Measurements from ENCODE around the gene MDC1. TPM values are rescaled to one million over a fixed set of nuclear protein-coding genes. Genes with fewer than 3 reads are reported as not detected.
"Not testable (repeated sequence)": the region's sequence is repeated elsewhere in the genome, so short reads cannot be mapped to it uniquely, and the experiment has no call there.

The MDC1 gene
- polyA plus RNA-seq, 2 donors = 5.9 to 8.1 TPM

DNA sequence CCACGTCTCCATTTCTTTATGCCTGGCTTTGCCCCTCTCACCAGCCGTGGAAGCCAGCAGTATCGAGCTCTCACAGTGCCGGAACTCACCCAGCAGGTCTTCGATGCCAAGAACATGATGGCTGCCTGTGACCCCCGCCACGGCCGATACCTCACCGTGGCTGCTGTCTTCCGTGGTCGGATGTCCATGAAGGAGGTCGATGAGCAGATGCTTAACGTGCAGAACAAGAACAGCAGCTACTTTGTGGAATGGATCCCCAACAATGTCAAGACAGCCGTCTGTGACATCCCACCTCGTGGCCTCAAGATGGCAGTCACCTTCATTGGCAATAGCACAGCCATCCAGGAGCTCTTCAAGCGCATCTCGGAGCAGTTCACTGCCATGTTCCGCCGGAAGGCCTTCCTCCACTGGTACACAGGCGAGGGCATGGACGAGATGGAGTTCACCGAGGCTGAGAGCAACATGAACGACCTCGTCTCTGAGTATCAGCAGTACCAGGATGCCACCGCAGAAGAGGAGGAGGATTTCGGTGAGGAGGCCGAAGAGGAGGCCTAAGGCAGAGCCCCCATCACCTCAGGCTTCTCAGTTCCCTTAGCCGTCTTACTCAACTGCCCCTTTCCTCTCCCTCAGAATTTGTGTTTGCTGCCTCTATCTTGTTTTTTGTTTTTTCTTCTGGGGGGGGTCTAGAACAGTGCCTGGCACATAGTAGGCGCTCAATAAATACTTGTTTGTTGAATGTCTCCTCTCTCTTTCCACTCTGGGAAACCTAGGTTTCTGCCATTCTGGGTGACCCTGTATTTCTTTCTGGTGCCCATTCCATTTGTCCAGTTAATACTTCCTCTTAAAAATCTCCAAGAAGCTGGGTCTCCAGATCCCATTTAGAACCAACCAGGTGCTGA, 7.0 kb upstream of the MDC1 start:
- WGBS, 2 donors = 37 to 54% methylated on average over 29 of the region's 29 CpGs

GRCh38 chr6:30723159-30723842, 6.2 kb upstream of the MDC1 start:
- not testable (repeated sequence) for H3K27me3 ChIP-seq (ENCODE audit: control insufficient read depth in 1 of 2, insufficient read depth in 2 of 2, low read length in 2 of 2); H3K9me3 ChIP-seq (ENCODE audit: control insufficient read depth in 2 of 2, insufficient read depth in 1 of 2, low read depth in 1 of 2, low read length in 1 of 2); H3K4me1 ChIP-seq (ENCODE audit: control insufficient read depth in 2 of 2, insufficient read depth in 2 of 2, low read length in 1 of 2)
- peak overlapping the region in 1 of 2 donors; percentile 82 for H3K4me3 ChIP-seq (ENCODE audit: low read depth in 1 of 2, low read length in 2 of 2)
- 39 to 43% methylated on average over 16 of the region's 16 CpGs for WGBS, 2 donors
- peaks cover 2 to 32% of the 10 kb centered on the region in 2 donors for H3K36me3 ChIP-seq (ENCODE audit: control insufficient read depth in 2 of 2, insufficient read depth in 2 of 2, low read length in 1 of 2)
- peak overlapping the region in 1 of 2 donors; percentile 3 for H3K27ac ChIP-seq (ENCODE audit: low read depth in 2 of 2, low read length in 1 of 2)

More for the DNA sequence above, 7.0 kb upstream of the MDC1 start:
- H3K9me3 ChIP-seq (ENCODE audit: control insufficient read depth in 2 of 2, insufficient read depth in 1 of 2, low read depth in 1 of 2, low read length in 1 of 2); H3K4me3 ChIP-seq (ENCODE audit: low read depth in 1 of 2, low read length in 2 of 2); H3K4me1 ChIP-seq (ENCODE audit: control insufficient read depth in 2 of 2, insufficient read depth in 2 of 2, low read length in 1 of 2); H3K27me3 ChIP-seq (ENCODE audit: control insufficient read depth in 1 of 2, insufficient read depth in 2 of 2, low read length in 2 of 2): not testable (repeated sequence)
- H3K36me3 ChIP-seq (ENCODE audit: control insufficient read depth in 2 of 2, insufficient read depth in 2 of 2, low read length in 1 of 2) = peaks cover 2 to 32% of the 10 kb centered on the region in 2 donors
- H3K27ac ChIP-seq (ENCODE audit: low read depth in 2 of 2, low read length in 1 of 2) = peak overlapping the region; percentile 5 to 9

- H3K4me3 ChIP-seq (ENCODE audit: low read depth in 1 of 2, low read length in 2 of 2) = peak overlapping the region; percentile 68 to 82
- no peaks in the 10 kb centered on the region for H3K27me3 ChIP-seq (ENCODE audit: control insufficient read depth in 1 of 2, insufficient read depth in 2 of 2, low read length in 2 of 2)
- peak overlapping the region; percentile 95 to 99 for H3K27ac ChIP-seq (ENCODE audit: low read depth in 2 of 2, low read length in 1 of 2)
- H3K36me3 ChIP-seq (ENCODE audit: control insufficient read depth in 2 of 2, insufficient read depth in 2 of 2, low read length in 1 of 2) = peaks cover 2 to 27% of the 10 kb centered on the region in 2 donors
- H3K9me3 ChIP-seq (ENCODE audit: control insufficient read depth in 2 of 2, insufficient read depth in 1 of 2, low read depth in 1 of 2, low read length in 1 of 2) = no peaks in the 10 kb centered on the region
- 6 to 9% methylated on average over 27 of the region's 27 CpGs for WGBS, 2 donors
- H3K4me1 ChIP-seq (ENCODE audit: control insufficient read depth in 2 of 2, insufficient read depth in 2 of 2, low read length in 1 of 2) = peaks cover 2 to 3% of the 10 kb centered on the region in 2 donors
Measured at GRCh38 chr6:30722280-30723112, 5.4 kb upstream of the MDC1 start.

DNA sequence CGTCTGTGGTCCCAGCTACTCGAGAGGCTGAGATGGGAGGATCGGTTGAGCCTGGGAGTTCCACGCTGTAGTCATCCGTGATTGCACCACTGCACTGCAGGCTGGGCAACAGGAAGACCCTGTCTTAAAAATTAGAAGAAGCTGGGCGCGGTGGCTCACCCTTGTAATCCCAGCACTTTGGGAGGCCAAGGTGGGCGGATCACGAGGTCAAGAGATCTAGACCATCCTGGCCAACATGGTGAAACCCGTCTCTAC, 4.9 kb upstream of the MDC1 start:
- not testable (repeated sequence) for H3K4me1 ChIP-seq (ENCODE audit: control insufficient read depth in 2 of 2, insufficient read depth in 2 of 2, low read length in 1 of 2); H3K27me3 ChIP-seq (ENCODE audit: control insufficient read depth in 1 of 2, insufficient read depth in 2 of 2, low read length in 2 of 2); H3K9me3 ChIP-seq (ENCODE audit: control insufficient read depth in 2 of 2, insufficient read depth in 1 of 2, low read depth in 1 of 2, low read length in 1 of 2)
- peaks cover 2 to 27% of the 10 kb centered on the region in 2 donors for H3K36me3 ChIP-seq (ENCODE audit: control insufficient read depth in 2 of 2, insufficient read depth in 2 of 2, low read length in 1 of 2)
- peak overlapping the region; percentile 95 to 99 for H3K27ac ChIP-seq (ENCODE audit: low read depth in 2 of 2, low read length in 1 of 2)
- WGBS, 2 donors = 3 to 7% methylated on average over 10 of the region's 10 CpGs
- H3K4me3 ChIP-seq (ENCODE audit: low read depth in 1 of 2, low read length in 2 of 2) = peak overlapping the region; percentile 68 to 82

- Histone ChIP-seq H3K27ac (ENCODE audit: low read depth in 2 of 2, low read length in 1 of 2) (peak overlapping the region; percentile 95 to 99), H3K9me3 (ENCODE audit: control insufficient read depth in 2 of 2, insufficient read depth in 1 of 2, low read depth in 1 of 2, low read length in 1 of 2) (no peaks in the 10 kb centered on the region), H3K36me3 (ENCODE audit: control insufficient read depth in 2 of 2, insufficient read depth in 2 of 2, low read length in 1 of 2) (peaks cover 2 to 27% of the 10 kb centered on the region in 2 donors), H3K4me3 (ENCODE audit: low read depth in 1 of 2, low read length in 2 of 2) (peak overlapping the region; percentile 68 to 82), H3K4me1 (ENCODE audit: control insufficient read depth in 2 of 2, insufficient read depth in 2 of 2, low read length in 1 of 2) (peaks cover 2 to 3% of the 10 kb centered on the region in 2 donors), H3K27me3 (ENCODE audit: control insufficient read depth in 1 of 2, insufficient read depth in 2 of 2, low read length in 2 of 2) (no peaks in the 10 kb centered on the region)
- 1% methylated on average over 68 to 71 of the region's 71 CpGs for WGBS, 2 donors
Measured at GRCh38 chr6:30721198-30722024, 4.3 kb upstream of the MDC1 start.

DNA sequence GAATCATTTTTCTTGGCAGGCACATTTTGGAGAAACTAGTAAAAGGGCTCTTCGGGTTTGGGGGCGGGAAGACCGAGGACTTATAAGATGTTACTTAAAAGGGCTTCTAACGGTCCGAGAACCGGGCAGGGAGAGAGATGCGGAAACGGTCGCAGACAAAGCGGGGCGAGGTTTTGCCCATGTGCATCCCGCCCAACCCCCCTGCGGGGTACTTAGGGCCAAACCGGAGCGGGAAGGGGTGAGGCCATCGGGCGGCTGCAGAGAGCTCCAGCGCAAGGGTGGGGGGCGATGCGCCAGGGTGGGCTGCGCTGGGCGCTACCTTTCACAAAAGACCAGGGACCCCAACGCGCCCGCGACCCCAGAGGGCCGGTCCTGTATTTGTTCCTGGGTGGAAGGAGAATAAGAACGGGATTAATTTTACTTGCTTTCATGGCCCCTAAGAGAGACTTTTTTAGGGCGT, 3.7 kb upstream of the MDC1 start:
- Histone ChIP-seq H3K4me3 (ENCODE audit: low read depth in 1 of 2, low read length in 2 of 2) (peak overlapping the region; percentile 67 to 82), H3K27ac (ENCODE audit: low read depth in 2 of 2, low read length in 1 of 2) (peak overlapping the region; percentile 95 to 98), H3K4me1 (ENCODE audit: control insufficient read depth in 2 of 2, insufficient read depth in 2 of 2, low read length in 1 of 2) (peaks cover 2 to 3% of the 10 kb centered on the region in 2 donors), H3K27me3 (ENCODE audit: control insufficient read depth in 1 of 2, insufficient read depth in 2 of 2, low read length in 2 of 2) (no peaks in the 10 kb centered on the region), H3K9me3 (ENCODE audit: control insufficient read depth in 2 of 2, insufficient read depth in 1 of 2, low read depth in 1 of 2, low read length in 1 of 2) (no peaks in the 10 kb centered on the region), H3K36me3 (ENCODE audit: control insufficient read depth in 2 of 2, insufficient read depth in 2 of 2, low read length in 1 of 2) (peaks cover 2 to 26% of the 10 kb centered on the region in 2 donors)
- WGBS, 2 donors = 1% methylated on average over 29 of the region's 29 CpGs

GRCh38 chr6:30719791-30720737, 3.0 kb upstream of the MDC1 start, which contains the start of gene TUBB:
TUBB (plus strand) TSS chr6:30720352; CDS start chr6:30720507, 155 bp downstream.
- Histone ChIP-seq H3K27ac (ENCODE audit: low read depth in 2 of 2, low read length in 1 of 2) (peak within 1 kb of the TSS; percentile 95 to 98), H3K4me1 (ENCODE audit: control insufficient read depth in 2 of 2, insufficient read depth in 2 of 2, low read length in 1 of 2) (peaks cover 2 to 3% of the 10 kb centered on the region in 2 donors), H3K4me3 (ENCODE audit: low read depth in 1 of 2, low read length in 2 of 2) (peak within 1 kb of the TSS; percentile 67 to 82), H3K27me3 (ENCODE audit: control insufficient read depth in 1 of 2, insufficient read depth in 2 of 2, low read length in 2 of 2) (no peaks in the 10 kb centered on the region), H3K9me3 (ENCODE audit: control insufficient read depth in 2 of 2, insufficient read depth in 1 of 2, low read depth in 1 of 2, low read length in 1 of 2) (no peaks in the 10 kb centered on the region), H3K36me3 (ENCODE audit: control insufficient read depth in 2 of 2, insufficient read depth in 2 of 2, low read length in 1 of 2) (peaks cover 2 to 24% of the 10 kb centered on the region in 2 donors)
- 0% methylated on average over 38 of the region's 38 CpGs for WGBS, 2 donors

GRCh38 chr6:30719356-30719755, 2.3 kb upstream of the MDC1 start:
- Histone ChIP-seq H3K36me3 (ENCODE audit: control insufficient read depth in 2 of 2, insufficient read depth in 2 of 2, low read length in 1 of 2) (peaks cover 0 to 18% of the 10 kb centered on the region in 2 donors), H3K9me3 (ENCODE audit: control insufficient read depth in 2 of 2, insufficient read depth in 1 of 2, low read depth in 1 of 2, low read length in 1 of 2) (no peaks in the 10 kb centered on the region), H3K27me3 (ENCODE audit: control insufficient read depth in 1 of 2, insufficient read depth in 2 of 2, low read length in 2 of 2) (no peaks in the 10 kb centered on the region), H3K4me3 (ENCODE audit: low read depth in 1 of 2, low read length in 2 of 2) (peak overlapping the region; percentile 17 to 82), H3K4me1 (ENCODE audit: control insufficient read depth in 2 of 2, insufficient read depth in 2 of 2, low read length in 1 of 2) (peaks cover 2 to 3% of the 10 kb centered on the region in 2 donors), H3K27ac (ENCODE audit: low read depth in 2 of 2, low read length in 1 of 2) (peak overlapping the region; percentile 91 to 98)
- 19 to 21% methylated on average over 8 of the region's 8 CpGs for WGBS, 2 donors
